CD14-positive monocyte (primary cell): Measurements from ENCODE around the gene PGP. TPM values are rescaled to one million over a fixed set of nuclear protein-coding genes. Genes with fewer than 3 reads are reported as not detected.

Experiments used
- DNase-seq, 3 donors: peaks; one replicate each; pipeline ENCODE4 v3.0.0-alpha.2; 2011 to 2022
- H2AFZ ChIP-seq: 2 replicates; pipeline ENCODE4 v1.6.0; 2012; ENCODE audit warnings: mild to moderate bottlenecking, low read depth, low read length, inconsistent platforms; ENCODE audit not compliant: insufficient read depth, poor library complexity, severe bottlenecking
- H3K27ac ChIP-seq, 2 donors: 1 replicate in 1 of 2; 2 replicates in 1 of 2; pipeline ENCODE4 v1.5.1; 2012 to 2013; ENCODE audit warnings: low read length in 2 of 2, control low read depth in 1 of 2, inconsistent platforms in 1 of 2, low read depth in 1 of 2, mild to moderate bottlenecking in 1 of 2
- H3K27me3 ChIP-seq, 2 donors: one replicate each; pipeline versions ENCODE4 v1.6.0 to v1.6.1; 2011 to 2013; ENCODE audit warnings: low read length in 2 of 2; ENCODE audit not compliant: control insufficient read depth in 2 of 2, insufficient read depth in 2 of 2
- H3K36me3 ChIP-seq, 2 donors: replicated peaks in 1 of 2; 1 replicate in 1 of 2; 2 replicates in 1 of 2; pipeline versions ENCODE4 v1.5.1 to v1.6.1; 2012 to 2013; ENCODE audit warnings: low read length in 2 of 2, control low read depth in 1 of 2, inconsistent platforms in 1 of 2, mild to moderate bottlenecking in 1 of 2; ENCODE audit not compliant: insufficient read depth in 2 of 2, control insufficient read depth in 1 of 2
- H3K4me1 ChIP-seq, 2 donors: 1 replicate in 1 of 2; 2 replicates in 1 of 2; pipeline versions ENCODE4 v1.5.1 to v1.6.1; 2012 to 2013; ENCODE audit warnings: low read length in 2 of 2, control low read depth in 1 of 2, inconsistent platforms in 1 of 2, mild to moderate bottlenecking in 1 of 2, moderate library complexity in 1 of 2; ENCODE audit not compliant: insufficient read depth in 2 of 2, control insufficient read depth in 1 of 2
- H3K4me2 ChIP-seq: replicated peaks from 2 replicates; pipeline ENCODE3; 2012; ENCODE audit warnings: low read length, moderate library complexity, mild to moderate bottlenecking; ENCODE audit not compliant: poor library complexity, severe bottlenecking; ENCODE audit errors: extremely low read depth
- H3K4me3 ChIP-seq, 3 experiments: fragments of 200-600 bp in 1 of 3; sonication (generic) in 1 of 3; replicated peaks in 1 of 3; 1 replicate in 2 of 3; 2 replicates in 1 of 3; pipeline ENCODE4 v1.5.1; 2011 to 2013; ENCODE audit warnings: low read length in 3 of 3, mild to moderate bottlenecking in 3 of 3, control low read depth in 2 of 3, low read depth in 2 of 3, inconsistent platforms in 1 of 3, moderate library complexity in 1 of 3
- H3K79me2 ChIP-seq: 2 replicates; pipeline ENCODE4 v1.6.0; 2012; ENCODE audit warnings: mild to moderate bottlenecking, control low read depth, inconsistent platforms, low read length, moderate library complexity; ENCODE audit not compliant: insufficient read depth
- H3K9ac ChIP-seq: 2 replicates; pipeline ENCODE4 v1.6.0; 2017; ENCODE audit warnings: low read length, mild to moderate bottlenecking; ENCODE audit not compliant: insufficient read depth, poor library complexity, severe bottlenecking
- H3K9me3 ChIP-seq, 2 donors: replicated peaks in 1 of 2; 1 replicate in 1 of 2; 2 replicates in 1 of 2; pipeline versions ENCODE4 v1.5.1 to v1.6.1; 2012 to 2013; ENCODE audit warnings: low read length in 2 of 2, control low read depth in 1 of 2; ENCODE audit not compliant: control insufficient read depth in 1 of 2, insufficient read depth in 1 of 2
- H4K20me1 ChIP-seq: 2 replicates; pipeline ENCODE4 v1.6.0; 2012; ENCODE audit warnings: mild to moderate bottlenecking, low read length, control low read depth, moderate library complexity; ENCODE audit not compliant: insufficient read depth
- H3K27ac Mint-ChIP-seq, 7 donors: one replicate each; pipeline ENCODE4 v1.8.0; 2020; ENCODE audit warnings: mild to moderate bottlenecking in 7 of 7, mixed read lengths in 7 of 7, moderate library complexity in 6 of 7, inconsistent platforms in 2 of 7
- H3K27me3 Mint-ChIP-seq, 3 donors: one replicate each; pipeline ENCODE4 v1.8.0; 2021 to 2022; ENCODE audit warnings: low read depth in 3 of 3, mild to moderate bottlenecking in 3 of 3, mixed read lengths in 3 of 3, moderate library complexity in 3 of 3, inconsistent platforms in 1 of 3
- H3K36me3 Mint-ChIP-seq, 2 donors: one replicate each; pipeline ENCODE4 v1.8.0; 2020; ENCODE audit warnings: mixed read lengths in 2 of 2, inconsistent platforms in 1 of 2, mild to moderate bottlenecking in 1 of 2
- H3K4me1 Mint-ChIP-seq: one replicate; pipeline ENCODE4 v1.8.0; 2020; ENCODE audit warnings: mild to moderate bottlenecking, mixed read lengths
- H3K4me3 Mint-ChIP-seq, 2 donors: one replicate each; pipeline ENCODE4 v1.8.0; 2020; ENCODE audit warnings: mild to moderate bottlenecking in 2 of 2, mixed read lengths in 2 of 2, moderate library complexity in 1 of 2
- H3K9me3 Mint-ChIP-seq, 7 donors: one replicate each; pipeline ENCODE4 v1.8.0; 2020 to 2022; ENCODE audit warnings: mixed read lengths in 7 of 7, mild to moderate bottlenecking in 6 of 7, moderate library complexity in 6 of 7, inconsistent platforms in 2 of 7
- CTCF ChIP-seq: fragments of 200-600 bp; IDR thresholded peaks from one replicate; pipeline ENCODE4 v1.8.0; 2022; ENCODE audit warnings: antibody characterized with exemption, mild to moderate bottlenecking
- WGBS: methylation state at CpG from one replicate; pipeline ENCODE4 v1.1.5; 2013; ENCODE audit warnings: missing lambda C conversion rate; ENCODE audit not compliant: insufficient coverage; 5-methylcytosine and 5-hydroxymethylcytosine counted together
- intact Hi-C, 2 donors: fragments of 100-400 bp; cut with micrococcal nuclease; formaldehyde crosslinking; loops; one replicate each; pipeline versions ENCODE4 v1.15.0 to v1.15.1; 2023
- polyA plus RNA-seq, 3 donors: library from polyadenylated mRNA; depleted of rRNA in 1 of 3; unstranded in 2 of 3; stranded (reverse) in 1 of 3; fragments of 300-500 nt in 2 of 3; fragments of >200 nt in 1 of 3; fragmentation: Illumina TruSeq in 2 of 3; gene quantifications; 1 replicate in 2 of 3; 2 replicates in 1 of 3; pipeline ENCODE4 v1.2.3, GENCODE V29; 2012 to 2021

Gene PGP
- polyA plus RNA-seq, 3 donors: 7.2 to 20.2 (median 19.2) TPM

GRCh38 chr16:2251296-2252111 lies 36.9 kb upstream of the PGP start, which contains the start of gene ECI1:
TSS of gene ECI1 (minus strand) at chr16:2251587. CDS start at chr16:2251566, 21 bp downstream.
- 2% methylated on average over 88 of the region's 88 CpGs for WGBS
- peak within 1 kb of the TSS; percentile 78 to 92 (median 86) for H3K27ac Mint-ChIP-seq
- Histone ChIP-seq H3K4me1 (peaks cover 19 to 20% of the 10 kb centered on the region in 2 donors), H3K27me3 (no peaks in the 10 kb centered on the region), H3K27ac (peak within 1 kb of the TSS; percentile 71 to 75), H3K4me2 (peak within 1 kb of the TSS; percentile 77), H3K36me3 (peaks cover 38 to 40% of the 10 kb centered on the region in 2 donors), H3K9ac (peak within 1 kb of the TSS; percentile 69), H2AFZ (peak within 1 kb of the TSS; percentile 81), H3K9me3 (no peaks in the 10 kb centered on the region), H3K4me3 (peak within 1 kb of the TSS; percentile 62 to 85 (median 68)), H3K79me2 (peaks cover 18% of the 10 kb centered on the region), H4K20me1 (peaks cover 13% of the 10 kb centered on the region)
- H3K9me3 Mint-ChIP-seq: no peaks in the 10 kb centered on the region
- DNase-seq: peak; percentile 91 to 93 (median 92)
- H3K36me3 Mint-ChIP-seq: peaks cover 33 to 56% of the 10 kb centered on the region in 2 donors
- TF ChIP-seq CTCF: peak; percentile 67
- peaks cover 0 to 1% (median 0%) of the 10 kb centered on the region in 3 donors for H3K27me3 Mint-ChIP-seq
- peak within 1 kb of the TSS; percentile 87 to 92 for H3K4me3 Mint-ChIP-seq
- peaks cover 15% of the 10 kb centered on the region for H3K4me1 Mint-ChIP-seq
- intact Hi-C loops: loop anchor here in 1 of 2 donors (5.0 to 10.0 kb wide), 2 partner anchors 54 to 247 kb away; partner anchors contain the start of genes CASKIN1 and ZNF598

- DNase-seq: no peak
Measured at GRCh38 chr16:2250652-2251295, 36.1 kb upstream of the PGP start.

More at GRCh38 chr16:2250652-2251295, 36.1 kb upstream of the PGP start:
- peaks cover 31 to 56% of the 10 kb centered on the region in 2 donors for H3K36me3 Mint-ChIP-seq
- H3K9me3 Mint-ChIP-seq: no peaks in the 10 kb centered on the region
- peak overlapping the region; percentile 50 to 75 for H3K27ac ChIP-seq
- intact Hi-C loops: loop anchor here in 1 of 2 donors (5.0 to 10.0 kb wide), 2 partner anchors 53 to 246 kb away; partner anchors contain the start of genes CASKIN1 and ZNF598
- peaks cover 15% of the 10 kb centered on the region for H3K4me1 Mint-ChIP-seq
- H3K27me3 Mint-ChIP-seq: no peaks in the 10 kb centered on the region
- no peaks in the 10 kb centered on the region for H3K27me3 ChIP-seq
- H4K20me1 ChIP-seq: peaks cover 6% of the 10 kb centered on the region
- H3K27ac Mint-ChIP-seq: peak overlapping the region; percentile 76 to 92 (median 82)
- peaks cover 16% of the 10 kb centered on the region for H3K79me2 ChIP-seq
- peak overlapping the region; percentile 77 for H3K4me2 ChIP-seq
- TF ChIP-seq CTCF: no peak
- peaks cover 38 to 40% of the 10 kb centered on the region in 2 donors for H3K36me3 ChIP-seq
- no peaks in the 10 kb centered on the region for H3K9me3 ChIP-seq
- peaks cover 19 to 20% of the 10 kb centered on the region in 2 donors for H3K4me1 ChIP-seq
- peak overlapping the region; percentile 81 for H2AFZ ChIP-seq
- WGBS: 0% methylated on average over 23 of the region's 35 CpGs
- H3K4me3 ChIP-seq: peak overlapping the region; percentile 62 to 85 (median 68)
- peak overlapping the region; percentile 87 to 92 for H3K4me3 Mint-ChIP-seq
- peak overlapping the region; percentile 69 for H3K9ac ChIP-seq
